ENCODE data around the gene AOAH.

AOAH gene, protein sequence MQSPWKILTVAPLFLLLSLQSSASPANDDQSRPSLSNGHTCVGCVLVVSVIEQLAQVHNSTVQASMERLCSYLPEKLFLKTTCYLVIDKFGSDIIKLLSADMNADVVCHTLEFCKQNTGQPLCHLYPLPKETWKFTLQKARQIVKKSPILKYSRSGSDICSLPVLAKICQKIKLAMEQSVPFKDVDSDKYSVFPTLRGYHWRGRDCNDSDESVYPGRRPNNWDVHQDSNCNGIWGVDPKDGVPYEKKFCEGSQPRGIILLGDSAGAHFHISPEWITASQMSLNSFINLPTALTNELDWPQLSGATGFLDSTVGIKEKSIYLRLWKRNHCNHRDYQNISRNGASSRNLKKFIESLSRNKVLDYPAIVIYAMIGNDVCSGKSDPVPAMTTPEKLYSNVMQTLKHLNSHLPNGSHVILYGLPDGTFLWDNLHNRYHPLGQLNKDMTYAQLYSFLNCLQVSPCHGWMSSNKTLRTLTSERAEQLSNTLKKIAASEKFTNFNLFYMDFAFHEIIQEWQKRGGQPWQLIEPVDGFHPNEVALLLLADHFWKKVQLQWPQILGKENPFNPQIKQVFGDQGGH

GRCh38 chr7:36723951-36724664 is at the start of gene AOAH:
TSS of gene AOAH (minus strand) at chr7:36724494. CDS start at chr7:36724148, 346 bp downstream.
- DNase-seq = peak; percentile 83 to 84

DNA sequence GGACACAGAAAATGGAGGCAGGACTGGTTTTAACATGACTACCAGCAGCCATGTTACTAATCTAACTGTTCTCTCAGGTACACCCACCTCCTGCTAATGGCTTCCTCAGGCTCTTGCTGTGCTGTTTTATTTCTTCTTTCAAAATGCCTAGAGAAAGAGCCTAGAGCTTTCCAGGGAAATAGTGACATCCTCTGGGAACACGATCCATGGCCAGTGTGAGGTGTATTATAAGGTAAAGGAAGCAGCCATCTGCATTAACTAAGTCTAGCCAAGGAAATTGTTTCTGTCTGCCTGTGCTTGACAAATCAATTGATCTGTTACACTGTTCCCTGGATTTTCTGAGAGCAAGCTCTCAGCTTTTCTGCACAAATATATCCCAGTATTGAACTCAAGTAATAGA is 42.2 kb upstream of the AOAH start:
- no peak for DNase-seq

DNA sequence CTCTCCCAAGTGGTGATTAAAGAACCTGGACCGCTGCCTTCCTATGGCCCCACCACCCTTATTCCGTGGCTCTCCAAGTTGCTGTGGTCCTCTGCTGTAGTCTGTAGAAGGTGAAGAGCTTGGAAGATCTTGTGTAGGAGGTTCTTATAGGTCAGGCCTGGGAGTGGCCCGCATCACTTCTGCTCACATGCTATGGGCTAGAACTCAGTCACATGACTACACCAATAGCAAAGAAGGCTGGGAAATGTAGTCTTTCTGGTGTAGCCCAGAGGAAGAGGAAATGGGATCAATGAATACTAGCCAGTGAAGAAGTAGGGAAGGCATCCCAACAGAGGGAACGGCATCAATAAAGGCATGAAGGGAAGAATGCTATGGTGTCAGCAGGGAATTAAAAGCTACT is 41.3 kb upstream of the AOAH start:
- DNase-seq = peak in 1 of 2 donors; percentile 20

DNA sequence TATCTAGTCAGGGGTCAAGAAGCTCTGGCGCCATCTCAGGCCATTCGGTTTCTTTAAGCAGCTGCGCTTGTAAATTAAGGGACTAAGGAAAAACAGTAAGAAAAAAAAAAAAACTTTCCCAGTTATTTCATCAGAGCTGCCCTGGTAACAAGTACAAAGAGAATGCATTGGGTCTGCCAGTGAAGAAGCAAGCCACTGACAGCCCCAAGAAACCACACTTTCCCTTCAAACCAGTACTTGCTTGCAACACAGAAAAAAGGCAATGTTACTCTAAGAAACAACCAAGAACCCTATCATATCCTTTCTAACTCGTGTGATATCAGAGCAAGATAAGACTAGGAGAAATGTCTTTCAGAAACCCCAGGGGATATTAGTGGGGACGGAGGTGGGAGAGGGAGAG is 40.6 kb upstream of the AOAH start:
- DNase-seq = no peak

- no peak for DNase-seq
Measured at GRCh38 chr7:36763132-36763816, 39.0 kb upstream of the AOAH start.

- no peak for DNase-seq
Measured at GRCh38 chr7:36762394-36762793, 38.1 kb upstream of the AOAH start.

- no peak for DNase-seq
Measured at GRCh38 chr7:36761835-36762234, 37.5 kb upstream of the AOAH start.

DNA sequence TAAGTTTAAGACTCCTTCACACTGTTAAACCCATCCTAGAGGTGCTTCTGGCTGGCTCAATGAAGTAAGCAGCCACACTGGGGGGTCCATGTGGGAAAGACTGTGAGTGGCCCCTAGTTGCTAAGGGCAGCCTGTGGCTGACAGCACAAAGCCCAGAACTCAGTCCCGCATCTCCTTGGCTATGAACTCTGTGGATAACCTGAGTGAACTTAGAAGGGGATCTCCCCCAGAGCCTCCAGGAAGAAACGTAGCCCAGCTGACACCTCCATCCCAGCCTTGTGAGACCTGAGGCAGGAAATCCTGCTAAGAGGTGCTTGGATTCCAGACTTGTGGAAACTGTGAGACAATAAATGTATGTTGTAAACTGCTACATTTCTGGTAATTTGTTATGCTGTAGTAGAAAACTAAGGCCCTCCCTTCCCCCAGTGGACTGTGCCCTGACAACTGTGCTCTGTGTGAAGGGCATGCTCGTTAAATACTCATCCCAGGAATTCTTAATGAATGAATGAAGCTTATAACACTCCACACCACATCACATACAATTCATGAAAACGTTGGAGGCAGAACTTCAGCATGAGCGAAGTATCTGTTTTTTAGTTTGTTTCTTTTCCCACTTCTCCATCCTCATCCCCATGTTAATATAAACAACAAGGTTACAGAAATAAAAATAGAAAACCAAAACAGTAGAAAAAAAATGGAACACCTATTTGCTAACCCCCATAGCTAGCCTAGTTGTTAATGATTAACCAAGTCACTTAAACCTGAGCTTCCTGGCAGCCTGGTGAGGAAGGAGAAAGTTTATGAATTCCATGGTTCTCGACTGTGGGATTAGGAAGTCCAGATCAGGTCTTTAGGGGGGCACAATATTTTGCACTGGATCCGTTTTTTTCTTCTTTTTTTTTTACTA is 36.8 kb upstream of the AOAH start:
- DNase-seq = no peak

DNA sequence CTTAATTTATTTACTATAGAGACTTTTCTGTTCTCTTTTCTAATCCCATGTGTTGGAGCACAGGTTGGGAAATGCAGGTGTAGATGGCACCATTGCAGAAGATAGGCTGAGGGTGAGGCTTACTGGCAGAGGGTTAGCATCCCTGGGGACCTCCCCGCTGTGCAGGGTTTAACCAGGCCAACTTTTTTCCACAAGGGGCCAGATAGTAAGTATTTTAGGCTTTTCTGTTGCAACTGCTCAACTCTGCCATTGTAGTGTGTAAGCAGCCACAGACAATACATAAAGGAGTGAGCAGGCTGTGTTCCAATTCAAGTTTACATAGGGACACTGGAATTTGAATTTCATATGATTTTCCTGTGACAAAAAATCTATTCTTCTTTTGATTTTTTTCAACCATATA is 34.6 kb upstream of the AOAH start:
- no peak for DNase-seq

GRCh38 chr7:36755484-36755883 is 31.2 kb upstream of the AOAH start:
- no peak for DNase-seq

DNA sequence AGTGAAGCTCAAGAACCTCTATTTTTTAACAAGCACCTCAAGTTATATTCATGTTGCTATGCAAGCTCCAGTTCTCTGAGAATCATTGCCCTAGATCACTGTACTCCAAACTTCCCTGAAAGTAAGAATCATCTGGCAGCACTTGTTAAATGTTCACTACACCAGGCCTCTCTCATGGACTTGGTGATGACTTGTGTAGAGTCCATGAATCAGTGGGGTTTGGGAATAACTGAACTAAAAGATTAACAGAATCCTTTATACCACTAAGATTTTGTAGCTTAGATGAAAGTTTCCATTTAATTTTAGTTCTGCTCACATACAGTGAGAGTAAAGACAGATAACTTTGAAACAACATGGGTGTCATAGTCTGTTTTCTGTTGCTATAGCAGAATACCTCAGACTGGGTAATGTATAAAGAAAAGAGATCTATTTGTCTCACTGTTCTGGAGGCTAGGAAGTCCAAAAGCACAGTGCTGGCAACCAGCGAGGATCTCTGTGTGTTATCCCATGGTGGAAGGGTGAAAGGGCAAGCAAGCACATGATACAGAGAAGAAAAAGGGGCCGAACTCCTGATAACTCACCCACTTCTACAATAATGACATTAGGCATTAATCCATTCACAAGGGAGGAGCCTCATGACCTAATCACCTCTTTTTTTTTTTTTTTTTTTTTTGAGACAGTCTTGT is 27.9 kb upstream of the AOAH start:
- no peak for DNase-seq

GRCh38 chr7:36750451-36750850 is 26.2 kb upstream of the AOAH start:
- DNase-seq = no peak

DNA sequence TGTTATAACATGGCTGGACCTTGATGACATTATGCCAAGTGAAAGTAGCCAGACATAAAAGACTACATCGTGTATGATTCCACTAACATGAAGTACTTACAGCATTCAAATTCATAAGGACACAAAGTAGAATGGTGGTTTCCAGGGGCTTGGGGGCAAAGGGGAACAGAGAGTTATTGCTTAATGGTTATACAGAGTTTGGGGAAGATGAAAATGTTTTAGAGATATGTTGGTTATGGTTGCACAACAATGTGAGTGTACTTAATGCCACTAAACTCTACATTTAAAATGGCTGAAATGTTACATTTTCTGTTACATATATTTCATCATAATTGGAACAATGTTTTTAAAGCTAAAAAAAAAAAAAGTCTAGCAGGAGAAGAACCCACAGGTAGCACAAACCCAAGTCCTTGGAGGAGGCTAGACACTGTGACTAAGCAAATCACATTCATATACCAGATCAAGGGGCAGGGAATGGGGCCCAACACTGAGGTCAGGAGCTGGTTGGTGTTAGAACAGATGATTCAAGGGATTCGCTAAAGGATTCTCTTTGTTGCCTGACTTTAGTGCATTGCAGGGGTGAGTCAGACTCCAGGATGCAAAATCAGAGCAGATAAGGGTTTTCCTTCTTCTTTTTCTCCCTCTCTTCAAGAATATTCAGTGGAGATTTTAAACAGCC is 25.1 kb upstream of the AOAH start:
- DNase-seq = peak in 1 of 2 donors; percentile 5

GRCh38 chr7:36748017-36748487 is 23.8 kb upstream of the AOAH start:
- DNase-seq = no peak

- no peak for DNase-seq
Measured at GRCh38 chr7:36747280-36748016, 23.2 kb upstream of the AOAH start.

GRCh38 chr7:36746347-36746746 is 22.1 kb upstream of the AOAH start:
- no peak for DNase-seq

- peak in 1 of 2 donors; percentile 54 for DNase-seq
Measured at GRCh38 chr7:36742911-36743775, 18.8 kb upstream of the AOAH start.

GRCh38 chr7:36741866-36742265 is 17.6 kb upstream of the AOAH start:
- DNase-seq = no peak

- no peak for DNase-seq
Measured at GRCh38 chr7:36739351-36739750, 15.1 kb upstream of the AOAH start.

Measured in CD4-positive, alpha-beta T cell treated with Interferon alpha-2 for 1 hour (primary cell).